Neural cell (in vitro differentiated cells): ENCODE data around the gene ZNF329.

Source experiments
- EP300 ChIP-seq: fragments of 450-650 bp; conservative IDR thresholded peaks from 2 replicates; pipeline ENCODE4 v1.6.1; 2014; ENCODE audit warnings: antibody characterized with exemption, mild to moderate bottlenecking, moderate library complexity; ENCODE audit not compliant: poor library complexity, severe bottlenecking
- EZH2 ChIP-seq: fragments of 200-600, 300-800 bp; shearing (Covaris generic), sonication (generic); IDR thresholded peaks from 2 replicates; pipeline ENCODE4 v1.6.1; 2014; ENCODE audit warnings: antibody characterized with exemption, low read length, borderline replicate concordance, mild to moderate bottlenecking; ENCODE audit not compliant: insufficient read depth, poor library complexity, severe bottlenecking
- TAF1 ChIP-seq: IDR thresholded peaks from 2 replicates; pipeline ENCODE4 v1.6.1; 2012; ENCODE audit warnings: low read depth
- TF ChIP-seq, protein P1 (sequence below): fragments of 450-650 bp; IDR thresholded peaks from 2 replicates; pipeline ENCODE4 v1.5.1; 2014; ENCODE audit warnings: antibody characterized with exemption, mild to moderate bottlenecking, moderate library complexity; ENCODE audit not compliant: poor library complexity, severe bottlenecking

DNA sequence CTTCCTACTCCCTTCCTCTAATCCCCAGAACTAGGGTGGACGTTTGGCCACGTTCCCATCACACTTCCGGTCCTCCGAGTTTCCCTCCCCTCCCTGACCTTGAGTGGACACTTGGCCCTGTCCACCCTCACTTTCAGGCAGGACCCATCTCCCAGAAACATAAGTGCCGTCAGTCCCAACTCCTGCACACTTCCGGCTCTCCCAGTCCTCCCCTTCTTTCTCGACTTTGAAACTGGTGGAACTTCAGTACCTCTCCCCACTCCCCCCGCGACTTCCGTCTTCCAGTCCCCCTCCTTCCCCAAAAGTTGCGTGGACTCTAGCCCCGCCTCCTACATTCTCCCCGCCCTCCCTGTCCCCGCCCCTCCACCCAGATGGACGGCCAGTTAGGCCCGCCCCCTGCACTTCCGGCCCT, 32.0 kb upstream of the ZNF329 start:
- TF ChIP-seq, protein P1, sequence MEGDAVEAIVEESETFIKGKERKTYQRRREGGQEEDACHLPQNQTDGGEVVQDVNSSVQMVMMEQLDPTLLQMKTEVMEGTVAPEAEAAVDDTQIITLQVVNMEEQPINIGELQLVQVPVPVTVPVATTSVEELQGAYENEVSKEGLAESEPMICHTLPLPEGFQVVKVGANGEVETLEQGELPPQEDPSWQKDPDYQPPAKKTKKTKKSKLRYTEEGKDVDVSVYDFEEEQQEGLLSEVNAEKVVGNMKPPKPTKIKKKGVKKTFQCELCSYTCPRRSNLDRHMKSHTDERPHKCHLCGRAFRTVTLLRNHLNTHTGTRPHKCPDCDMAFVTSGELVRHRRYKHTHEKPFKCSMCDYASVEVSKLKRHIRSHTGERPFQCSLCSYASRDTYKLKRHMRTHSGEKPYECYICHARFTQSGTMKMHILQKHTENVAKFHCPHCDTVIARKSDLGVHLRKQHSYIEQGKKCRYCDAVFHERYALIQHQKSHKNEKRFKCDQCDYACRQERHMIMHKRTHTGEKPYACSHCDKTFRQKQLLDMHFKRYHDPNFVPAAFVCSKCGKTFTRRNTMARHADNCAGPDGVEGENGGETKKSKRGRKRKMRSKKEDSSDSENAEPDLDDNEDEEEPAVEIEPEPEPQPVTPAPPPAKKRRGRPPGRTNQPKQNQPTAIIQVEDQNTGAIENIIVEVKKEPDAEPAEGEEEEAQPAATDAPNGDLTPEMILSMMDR: no peak
- no peak for TF ChIP-seq EZH2
- TF ChIP-seq EP300: no peak
- TF ChIP-seq TAF1: no peak
